ENCODE data around the gene UGT2B7. TPM values are rescaled to one million over a fixed set of nuclear protein-coding genes. Genes with fewer than 3 reads are reported as not detected.

Gene UGT2B7
- total and polyA plus RNA-seq, 7 experiments from 2014 or later: not detected

DNA sequence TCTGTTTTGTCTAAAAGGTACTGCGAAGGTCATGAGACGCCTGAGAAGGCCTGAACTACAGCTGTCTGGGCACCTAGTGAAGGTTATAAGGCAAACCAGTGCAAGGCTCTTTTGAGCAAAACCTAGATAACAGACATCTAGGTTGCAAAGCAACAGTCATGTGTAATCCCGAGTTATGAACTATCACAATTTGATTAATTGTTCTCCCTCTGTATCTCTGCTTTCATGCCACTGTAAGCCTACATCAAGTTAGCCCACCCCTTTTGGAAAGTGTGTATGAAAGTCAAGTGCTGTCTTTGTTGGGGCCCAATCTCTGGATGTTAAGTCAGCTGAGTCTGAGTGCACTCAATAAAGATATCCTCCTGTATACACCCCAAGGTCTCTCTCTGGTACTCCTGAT, 31.9 kb upstream of the UGT2B7 start:
- Histone ChIP-seq H3K4me3 (ENCODE audit: low read length) (no peak overlapping the region), H3K27me3 (ENCODE audit: control insufficient read depth in 2 of 2, insufficient read depth in 2 of 2, low read length in 2 of 2) (no peaks in the 10 kb centered on the region), H3K36me3 (ENCODE audit: control insufficient read depth in 2 of 3, insufficient read depth in 3 of 3, low read length in 3 of 3) (no peaks in the 10 kb centered on the region), H3K9me3 (ENCODE audit: control insufficient read depth in 2 of 3, low read length in 3 of 3) (no peaks in the 10 kb centered on the region), H3K27ac (ENCODE audit: low read depth, low read length) (no peak overlapping the region), H3K4me1 (ENCODE audit: control insufficient read depth in 2 of 2, insufficient read depth in 2 of 2, low read length in 2 of 2) (no peaks in the 10 kb centered on the region)
- no peak for DNase-seq
- Mint-ChIP-seq H3K36me3 (no peaks in the 10 kb centered on the region), H3K27me3 (no peaks in the 10 kb centered on the region), H3K27ac (no peak overlapping the region), H3K4me1 (no peaks in the 10 kb centered on the region), H3K4me3 (no peak overlapping the region), H3K9me3 (peaks cover 0 to 7% (median 0%) of the 10 kb centered on the region in 11 donors)
- intact Hi-C loops (cut with micrococcal nuclease): no loop called here
- POLR2A ChIA-PET: no interaction called here
- CTCF ChIA-PET: interaction anchor here (0.7 kb wide), 1 partner anchor 10 kb away, joined by 3 read pairs; no protein-coding TSS in a partner anchor
- ATAC-seq: no peak

DNA sequence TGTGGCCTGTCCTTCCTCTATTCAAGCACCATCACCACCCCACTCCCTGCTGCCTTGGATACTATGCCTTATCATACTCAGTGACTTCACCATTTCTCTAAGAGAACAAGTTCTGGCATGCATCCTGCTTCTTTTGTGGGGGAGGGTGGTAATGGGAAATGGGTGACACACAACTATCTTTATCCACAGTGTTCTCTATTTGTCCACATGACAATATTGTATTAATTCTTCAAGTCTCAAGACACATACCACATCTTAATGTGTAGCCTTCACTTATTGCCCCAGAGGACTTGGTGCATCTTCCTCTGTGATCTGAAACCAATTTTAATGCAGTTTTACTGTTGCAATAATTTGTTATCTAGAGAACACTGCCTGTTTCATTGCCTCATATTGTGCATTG, 29.3 kb upstream of the UGT2B7 start:
- intact Hi-C loops (cut with micrococcal nuclease): no loop called here
- H3K27me3 Mint-ChIP-seq: no peaks in the 10 kb centered on the region
- no peaks in the 10 kb centered on the region for H3K4me1 Mint-ChIP-seq
- Histone ChIP-seq H3K36me3 (ENCODE audit: control insufficient read depth in 2 of 3, insufficient read depth in 3 of 3, low read length in 3 of 3) (no peaks in the 10 kb centered on the region), H3K27ac (ENCODE audit: low read depth, low read length) (no peak overlapping the region), H3K4me3 (ENCODE audit: low read length) (no peak overlapping the region), H3K9me3 (ENCODE audit: control insufficient read depth in 2 of 3, low read length in 3 of 3) (no peaks in the 10 kb centered on the region), H3K4me1 (ENCODE audit: control insufficient read depth in 2 of 2, insufficient read depth in 2 of 2, low read length in 2 of 2) (no peaks in the 10 kb centered on the region), H3K27me3 (ENCODE audit: control insufficient read depth in 2 of 2, insufficient read depth in 2 of 2, low read length in 2 of 2) (no peaks in the 10 kb centered on the region)
- ChIA-PET POLR2A (no interaction called here), CTCF (no interaction called here)
- H3K27ac Mint-ChIP-seq: no peak overlapping the region
- H3K36me3 Mint-ChIP-seq: no peaks in the 10 kb centered on the region
- peaks cover 0 to 7% (median 0%) of the 10 kb centered on the region in 11 donors for H3K9me3 Mint-ChIP-seq
- DNase-seq (no peak), ATAC-seq (no peak)
- no peak overlapping the region for H3K4me3 Mint-ChIP-seq

DNA sequence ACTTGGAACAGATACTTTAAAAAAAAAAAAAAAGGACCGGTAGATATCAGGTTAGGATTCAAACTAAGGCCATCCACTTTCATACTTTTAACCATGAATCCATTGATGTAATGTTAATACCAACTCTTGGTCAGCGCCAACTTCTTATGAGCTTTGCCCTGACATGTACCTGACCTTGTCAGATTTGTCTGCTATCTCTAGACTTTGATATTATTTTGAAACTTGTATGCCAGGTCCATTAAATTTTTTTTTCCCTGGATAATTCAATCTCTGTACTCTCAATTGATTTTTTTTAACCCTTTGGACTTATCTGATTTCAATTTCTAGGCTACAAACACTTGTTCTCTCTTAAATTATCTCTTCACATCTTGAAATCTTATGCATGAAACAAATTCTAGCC, 27.2 kb upstream of the UGT2B7 start:
- Histone ChIP-seq H3K4me1 (ENCODE audit: control insufficient read depth in 2 of 2, insufficient read depth in 2 of 2, low read length in 2 of 2) (no peaks in the 10 kb centered on the region), H3K27me3 (ENCODE audit: control insufficient read depth in 2 of 2, insufficient read depth in 2 of 2, low read length in 2 of 2) (no peaks in the 10 kb centered on the region), H3K9me3 (ENCODE audit: control insufficient read depth in 2 of 3, low read length in 3 of 3) (no peaks in the 10 kb centered on the region), H3K4me3 (ENCODE audit: low read length) (no peak overlapping the region), H3K36me3 (ENCODE audit: control insufficient read depth in 2 of 3, insufficient read depth in 3 of 3, low read length in 3 of 3) (no peaks in the 10 kb centered on the region), H3K27ac (ENCODE audit: low read depth, low read length) (no peak overlapping the region)
- POLR2A ChIA-PET: no interaction called here
- Mint-ChIP-seq H3K27ac (no peak overlapping the region), H3K4me3 (no peak overlapping the region), H3K27me3 (no peaks in the 10 kb centered on the region), H3K9me3 (no peaks in the 10 kb centered on the region), H3K36me3 (no peaks in the 10 kb centered on the region), H3K4me1 (no peaks in the 10 kb centered on the region)
- intact Hi-C loops (cut with micrococcal nuclease): no loop called here
- CTCF ChIA-PET: no interaction called here
- no peak for ATAC-seq
- DNase-seq: no peak

DNA sequence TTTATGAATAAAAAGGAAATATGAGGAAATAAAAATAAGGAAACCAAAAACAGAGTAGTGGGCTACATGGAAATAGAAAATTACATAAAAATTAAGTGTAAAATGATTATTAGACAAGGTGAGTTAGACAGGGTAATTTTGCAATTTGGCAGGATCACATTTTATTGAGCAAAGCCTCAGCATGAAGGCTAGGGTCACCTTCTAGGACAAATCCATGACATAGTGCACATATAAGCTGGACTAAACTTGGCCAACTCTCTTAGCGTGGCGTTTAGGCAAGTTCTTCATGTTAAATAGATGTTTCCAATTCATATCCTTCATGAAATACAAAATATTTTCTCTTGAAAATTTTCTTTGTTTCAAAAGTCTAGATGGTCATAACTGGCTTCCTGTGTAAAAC, 25.7 kb upstream of the UGT2B7 start:
- Mint-ChIP-seq H3K4me1 (no peaks in the 10 kb centered on the region), H3K9me3 (peaks cover 0 to 3% (median 0%) of the 10 kb centered on the region in 11 donors), H3K36me3 (no peaks in the 10 kb centered on the region), H3K27me3 (no peaks in the 10 kb centered on the region), H3K27ac (no peak overlapping the region), H3K4me3 (no peak overlapping the region)
- Histone ChIP-seq H3K4me3 (ENCODE audit: low read length) (no peak overlapping the region), H3K36me3 (ENCODE audit: control insufficient read depth in 2 of 3, insufficient read depth in 3 of 3, low read length in 3 of 3) (no peaks in the 10 kb centered on the region), H3K27ac (ENCODE audit: low read depth, low read length) (no peak overlapping the region), H3K27me3 (ENCODE audit: control insufficient read depth in 2 of 2, insufficient read depth in 2 of 2, low read length in 2 of 2) (no peaks in the 10 kb centered on the region), H3K9me3 (ENCODE audit: control insufficient read depth in 2 of 3, low read length in 3 of 3) (no peaks in the 10 kb centered on the region), H3K4me1 (ENCODE audit: control insufficient read depth in 2 of 2, insufficient read depth in 2 of 2, low read length in 2 of 2) (no peaks in the 10 kb centered on the region)
- DNase-seq (no peak), ATAC-seq (no peak)
- CTCF ChIA-PET: no interaction called here
- POLR2A ChIA-PET: no interaction called here
- intact Hi-C loops (cut with micrococcal nuclease): no loop called here

DNA sequence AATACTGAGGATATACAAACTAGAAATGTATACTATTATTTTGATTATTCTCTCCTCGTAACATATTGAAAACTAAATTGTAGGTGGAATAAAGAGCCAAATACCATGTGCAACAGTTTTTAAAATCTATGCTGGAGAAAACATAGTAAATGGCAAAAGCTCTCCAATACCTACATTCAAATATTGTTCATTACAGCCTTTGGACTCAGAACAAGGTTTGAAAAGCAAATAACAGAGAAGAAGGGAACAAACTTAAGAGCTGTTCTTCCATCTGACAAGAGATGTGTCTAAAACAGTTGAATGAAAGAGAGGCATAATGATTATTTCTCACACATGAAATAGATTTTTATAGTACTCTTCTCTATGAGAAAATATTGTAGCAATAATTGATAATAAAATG, 25.0 kb upstream of the UGT2B7 start:
- no peaks in the 10 kb centered on the region for H3K27me3 ChIP-seq (ENCODE audit: control insufficient read depth in 2 of 2, insufficient read depth in 2 of 2, low read length in 2 of 2)
- Mint-ChIP-seq H3K27me3 (no peaks in the 10 kb centered on the region), H3K27ac (no peak overlapping the region), H3K9me3 (peaks cover 0 to 3% (median 0%) of the 10 kb centered on the region in 11 donors), H3K4me1 (no peaks in the 10 kb centered on the region), H3K4me3 (no peak overlapping the region), H3K36me3 (no peaks in the 10 kb centered on the region)
- POLR2A ChIA-PET: no interaction called here
- H3K36me3 ChIP-seq (ENCODE audit: control insufficient read depth in 2 of 3, insufficient read depth in 3 of 3, low read length in 3 of 3): no peaks in the 10 kb centered on the region
- no peak for ATAC-seq
- CTCF ChIA-PET: no interaction called here
- no peak overlapping the region for H3K4me3 ChIP-seq (ENCODE audit: low read length)
- no peaks in the 10 kb centered on the region for H3K4me1 ChIP-seq (ENCODE audit: control insufficient read depth in 2 of 2, insufficient read depth in 2 of 2, low read length in 2 of 2)
- intact Hi-C loops (cut with micrococcal nuclease): no loop called here
- no peak overlapping the region for H3K27ac ChIP-seq (ENCODE audit: low read depth, low read length)
- no peak for DNase-seq
- no peaks in the 10 kb centered on the region for H3K9me3 ChIP-seq (ENCODE audit: control insufficient read depth in 2 of 3, low read length in 3 of 3)

DNA sequence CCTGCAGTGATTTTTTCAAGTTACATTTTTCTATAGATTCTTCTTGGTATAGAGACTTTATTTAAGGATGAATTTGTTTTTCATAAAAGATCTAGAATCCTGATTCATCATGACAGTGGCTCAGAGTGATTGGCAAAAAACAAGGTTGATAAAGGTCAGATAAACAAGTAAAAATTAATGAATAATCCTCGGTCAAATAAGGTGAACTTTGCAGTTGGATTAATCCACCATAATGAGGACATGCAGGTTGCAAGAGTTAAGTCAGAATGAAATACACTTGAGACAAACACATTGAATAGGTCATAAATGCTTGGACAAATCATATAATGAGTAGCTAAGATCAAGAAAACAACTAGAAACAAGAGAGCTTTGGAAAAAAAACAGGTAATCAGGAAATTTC, 22.9 kb upstream of the UGT2B7 start:
- Histone ChIP-seq H3K36me3 (ENCODE audit: control insufficient read depth in 2 of 3, insufficient read depth in 3 of 3, low read length in 3 of 3) (no peaks in the 10 kb centered on the region), H3K4me1 (ENCODE audit: control insufficient read depth in 2 of 2, insufficient read depth in 2 of 2, low read length in 2 of 2) (no peaks in the 10 kb centered on the region), H3K27ac (ENCODE audit: low read depth, low read length) (no peak overlapping the region), H3K9me3 (ENCODE audit: control insufficient read depth in 2 of 3, low read length in 3 of 3) (no peaks in the 10 kb centered on the region), H3K27me3 (ENCODE audit: control insufficient read depth in 2 of 2, insufficient read depth in 2 of 2, low read length in 2 of 2) (no peaks in the 10 kb centered on the region), H3K4me3 (ENCODE audit: low read length) (no peak overlapping the region)
- H3K4me1 Mint-ChIP-seq: no peaks in the 10 kb centered on the region
- H3K36me3 Mint-ChIP-seq: no peaks in the 10 kb centered on the region
- intact Hi-C loops (cut with micrococcal nuclease): no loop called here
- POLR2A ChIA-PET: no interaction called here
- ATAC-seq: no peak
- peaks cover 0 to 3% (median 0%) of the 10 kb centered on the region in 11 donors for H3K9me3 Mint-ChIP-seq
- CTCF ChIA-PET: no interaction called here
- DNase-seq: no peak
- H3K27me3 Mint-ChIP-seq: no peaks in the 10 kb centered on the region
- no peak overlapping the region for H3K27ac Mint-ChIP-seq
- no peak overlapping the region for H3K4me3 Mint-ChIP-seq

DNA sequence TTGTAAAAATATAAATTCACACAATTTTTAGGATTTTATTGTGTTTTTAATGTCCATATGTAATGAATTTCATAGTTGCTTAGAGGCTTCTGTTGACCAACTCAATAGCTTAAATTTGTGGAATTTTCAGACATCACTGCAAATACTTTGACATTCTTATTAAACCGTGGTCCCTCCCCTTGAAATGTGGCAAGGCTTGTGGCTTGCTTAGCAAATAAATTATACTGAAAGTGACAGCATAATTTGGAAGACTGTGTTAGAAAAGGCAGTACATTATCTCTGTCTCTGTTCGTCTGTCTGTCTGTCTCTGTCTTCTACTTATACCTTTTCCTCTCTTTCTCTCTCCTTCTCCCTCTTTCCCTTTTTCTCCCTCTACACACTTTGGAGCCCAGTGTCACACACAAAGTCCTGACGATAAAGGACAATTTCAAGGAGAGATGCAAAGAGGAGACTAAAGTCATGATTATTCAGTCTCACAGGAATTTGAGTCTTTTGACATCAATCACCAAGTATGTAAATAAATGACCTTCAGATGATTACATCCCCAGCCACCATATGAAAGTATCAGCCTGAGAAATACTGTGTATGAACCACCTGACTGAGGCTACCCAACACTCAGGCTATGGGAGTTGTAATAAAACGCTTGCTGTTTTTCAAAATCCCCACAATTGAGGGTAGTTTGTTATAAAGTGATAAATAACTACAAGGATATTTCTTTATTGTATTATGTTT, 21.0 kb upstream of the UGT2B7 start:
- DNase-seq (no peak), ATAC-seq (no peak)
- Mint-ChIP-seq H3K9me3 (peaks cover 0 to 5% (median 0%) of the 10 kb centered on the region in 11 donors), H3K4me3 (no peak overlapping the region), H3K27ac (no peak overlapping the region), H3K27me3 (no peaks in the 10 kb centered on the region), H3K4me1 (no peaks in the 10 kb centered on the region), H3K36me3 (no peaks in the 10 kb centered on the region)
- intact Hi-C loops (cut with micrococcal nuclease): no loop called here
- Histone ChIP-seq H3K9me3 (ENCODE audit: control insufficient read depth in 2 of 3, low read length in 3 of 3) (no peaks in the 10 kb centered on the region), H3K27ac (ENCODE audit: low read depth, low read length) (no peak overlapping the region), H3K36me3 (ENCODE audit: control insufficient read depth in 2 of 3, insufficient read depth in 3 of 3, low read length in 3 of 3) (no peaks in the 10 kb centered on the region), H3K4me1 (ENCODE audit: control insufficient read depth in 2 of 2, insufficient read depth in 2 of 2, low read length in 2 of 2) (no peaks in the 10 kb centered on the region), H3K4me3 (ENCODE audit: low read length) (no peak overlapping the region), H3K27me3 (ENCODE audit: control insufficient read depth in 2 of 2, insufficient read depth in 2 of 2, low read length in 2 of 2) (no peaks in the 10 kb centered on the region)
- ChIA-PET CTCF (no interaction called here), POLR2A (no interaction called here)

Data from naive thymus-derived CD4-positive, alpha-beta T cell (primary cell).